Measurements from ENCODE around the gene TEAD4.
"Not testable (repeated sequence)": the region's sequence is repeated elsewhere in the genome, so short reads cannot be mapped to it uniquely, and the experiment has no call there.

TEAD4 gene

DNA sequence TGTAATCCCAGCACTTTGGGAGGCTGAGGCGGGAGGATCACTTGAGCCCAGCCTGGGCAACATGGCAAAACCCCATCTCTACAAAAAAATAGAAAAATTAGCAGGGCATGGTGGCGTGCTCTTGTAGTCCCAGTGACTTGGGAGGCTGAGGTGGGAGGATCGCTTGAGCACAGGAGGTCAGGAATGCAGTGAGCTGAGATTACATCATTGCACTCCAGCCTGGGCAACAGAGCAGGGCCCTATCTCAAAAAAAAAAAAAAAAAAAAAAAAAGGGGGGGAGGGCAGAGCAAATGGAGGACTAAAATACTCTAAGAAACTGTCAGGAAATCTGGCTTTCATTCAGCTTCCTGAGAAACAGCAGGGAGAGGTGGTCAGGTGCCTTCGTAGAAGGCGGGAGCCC lies 86.3 kb downstream of the TEAD4 start:
- in situ Hi-C loops (cut with MboI; ENCODE audit: low sequenced_read_pairs) = no loop called here

DNA sequence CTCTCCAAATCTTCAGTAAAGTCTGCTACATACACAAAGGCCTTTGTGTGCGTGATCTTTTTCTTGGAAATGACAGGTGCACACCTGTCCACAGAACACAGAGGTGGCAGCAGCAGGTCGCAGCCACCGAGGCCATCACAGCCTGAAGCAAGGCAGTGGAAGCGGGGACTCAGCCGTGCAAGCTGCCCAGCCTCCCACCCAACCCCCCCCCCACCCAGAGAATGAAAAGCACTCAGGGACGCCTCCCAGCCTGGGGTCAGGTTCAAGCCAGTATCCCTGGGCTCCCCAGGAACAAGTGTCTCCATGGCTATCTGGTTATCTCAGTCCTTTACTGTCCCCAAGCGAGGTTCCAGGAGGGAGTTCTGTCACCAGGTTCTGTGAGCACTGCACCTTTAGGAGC lies 86.8 kb downstream of the TEAD4 start:
- in situ Hi-C loops (cut with MboI; ENCODE audit: low sequenced_read_pairs) = no loop called here

DNA sequence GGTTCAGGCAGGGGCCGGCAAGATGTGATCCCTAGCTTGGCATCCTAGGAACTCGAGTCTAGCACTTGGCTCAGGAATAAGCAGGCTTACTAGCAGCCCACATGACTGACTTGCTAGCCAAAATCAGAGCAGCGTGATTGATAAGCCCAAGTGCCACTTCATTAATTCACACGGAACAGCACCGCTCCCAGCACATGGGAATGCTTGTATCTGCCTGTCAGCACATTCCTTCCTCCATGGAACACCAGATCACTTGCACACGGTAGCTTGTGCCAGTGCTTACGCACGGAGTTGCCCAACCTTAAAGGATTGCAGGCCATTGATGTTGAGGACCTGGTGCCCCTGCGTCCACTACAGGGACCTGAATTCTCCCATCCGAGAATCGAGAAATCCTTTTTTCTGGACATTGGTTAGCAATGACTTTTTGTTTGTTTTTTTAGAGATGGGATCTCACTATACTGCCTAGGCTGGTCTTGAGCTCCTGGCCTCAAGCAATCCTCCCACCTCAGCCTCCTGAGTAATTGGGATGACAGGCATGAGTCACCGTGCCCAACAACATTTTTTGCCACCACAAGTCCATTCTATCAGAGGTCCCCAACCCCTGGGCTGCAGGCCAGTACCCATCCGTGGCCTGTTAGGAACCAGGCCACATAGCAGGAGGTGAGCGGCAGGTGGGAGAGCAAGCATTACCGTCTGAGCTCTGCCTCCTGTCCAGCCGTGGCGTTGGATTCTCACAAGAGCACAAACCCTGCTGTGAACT lies 87.4 kb downstream of the TEAD4 start:
- in situ Hi-C loops (cut with MboI; ENCODE audit: low sequenced_read_pairs) = no loop called here

DNA sequence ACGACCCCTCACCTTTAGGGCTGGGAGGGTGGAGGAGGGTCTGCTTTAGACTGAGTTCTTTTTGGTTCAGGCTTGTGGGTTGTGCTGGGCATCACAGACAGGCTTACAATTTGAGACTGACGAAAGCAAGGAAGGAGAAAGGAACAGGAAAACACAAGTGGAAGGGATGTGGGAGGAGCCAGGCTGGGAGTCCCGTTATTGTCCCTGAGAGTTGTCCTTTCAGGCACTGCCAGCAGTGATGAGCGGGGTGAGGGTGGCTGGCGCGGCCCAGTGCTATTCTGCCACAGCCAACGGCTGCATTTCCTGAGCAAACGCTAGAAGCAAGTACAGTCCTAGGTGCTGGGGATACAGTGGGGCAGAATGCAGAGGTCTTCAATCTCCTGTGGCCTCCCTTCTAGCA lies 88.8 kb downstream of the TEAD4 start:
- in situ Hi-C loops (cut with MboI; ENCODE audit: low sequenced_read_pairs) = no loop called here

DNA sequence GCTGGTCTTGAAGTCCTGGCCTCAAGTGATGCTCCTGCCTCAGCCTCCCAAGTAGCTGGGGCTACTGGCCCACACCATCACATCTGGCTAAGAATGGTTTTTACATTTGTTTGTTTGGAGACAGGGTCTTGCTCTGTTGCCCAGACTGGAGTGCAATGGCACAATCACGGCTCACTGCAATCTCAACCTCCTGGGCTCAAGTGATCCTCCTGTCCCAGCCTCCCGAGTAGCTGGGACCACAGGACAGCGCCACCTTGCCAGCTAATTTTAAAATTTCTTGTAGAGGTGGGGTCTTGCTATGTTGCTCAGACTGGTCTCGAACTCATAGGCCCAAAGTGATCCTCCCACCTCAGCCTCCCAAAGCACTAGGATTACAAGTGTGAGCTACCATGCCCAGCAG lies 89.3 kb downstream of the TEAD4 start:
- in situ Hi-C loops (cut with MboI; ENCODE audit: low sequenced_read_pairs) = no loop called here

GRCh38 chr12:3049176-3049575 lies 90.0 kb downstream of the TEAD4 start:
- in situ Hi-C loops (cut with MboI; ENCODE audit: low sequenced_read_pairs) = no loop called here

GRCh38 chr12:3049611-3050249 lies 90.5 kb downstream of the TEAD4 start:
- in situ Hi-C loops (cut with MboI; ENCODE audit: low sequenced_read_pairs) = no loop called here

- in situ Hi-C loops (cut with MboI; ENCODE audit: low sequenced_read_pairs) = no loop called here
Observed at GRCh38 chr12:3054374-3054773, 95.2 kb downstream of the TEAD4 start.

DNA sequence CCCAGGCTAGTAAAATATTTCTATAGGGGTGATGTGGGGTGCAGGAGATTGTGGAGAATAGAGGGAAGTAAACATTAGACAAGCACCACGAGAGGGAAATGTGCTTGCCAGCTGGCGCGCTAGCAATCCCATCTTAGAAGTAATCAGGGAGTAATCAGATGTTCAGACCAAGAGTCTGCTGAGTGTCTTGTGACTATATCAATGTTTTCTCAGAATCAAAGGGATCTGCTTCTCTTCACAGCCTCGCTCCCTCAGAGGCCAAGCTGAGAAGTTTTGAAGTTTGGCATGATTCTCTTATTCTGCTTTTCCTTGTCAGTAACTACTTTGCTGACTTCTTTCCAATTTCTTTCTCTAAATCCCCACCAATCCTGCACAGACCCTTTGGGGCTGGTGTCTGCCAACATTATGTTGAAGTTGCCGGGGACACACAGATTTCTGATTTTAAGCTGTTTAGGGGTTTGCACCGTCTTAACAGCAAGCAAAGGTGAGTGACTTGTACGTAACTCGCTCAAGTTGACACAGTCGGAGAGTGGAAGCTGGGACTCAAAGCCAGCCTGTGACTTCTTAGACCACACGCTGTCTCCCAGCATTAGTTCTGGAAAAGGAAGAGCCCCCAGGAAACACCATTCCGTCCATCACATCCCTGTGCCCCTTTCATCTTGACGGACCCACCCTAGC lies 96.0 kb downstream of the TEAD4 start:
- in situ Hi-C loops (cut with MboI; ENCODE audit: low sequenced_read_pairs) = no loop called here

- in situ Hi-C loops (cut with MboI; ENCODE audit: low sequenced_read_pairs) = no loop called here
Observed at GRCh38 chr12:3055704-3056467, 96.7 kb downstream of the TEAD4 start.

- in situ Hi-C loops (cut with MboI; ENCODE audit: low sequenced_read_pairs) = no loop called here
Observed at GRCh38 chr12:3061059-3061458, 101.9 kb downstream of the TEAD4 start.

- in situ Hi-C loops (cut with MboI; ENCODE audit: low sequenced_read_pairs) = no loop called here
Observed at GRCh38 chr12:3061501-3062215, 102.5 kb downstream of the TEAD4 start.

GRCh38 chr12:3065300-3065699 lies 106.1 kb downstream of the TEAD4 start:
- in situ Hi-C loops (cut with MboI; ENCODE audit: low sequenced_read_pairs) = no loop called here

GRCh38 chr12:3065846-3066245 lies 106.6 kb downstream of the TEAD4 start:
- in situ Hi-C loops (cut with MboI; ENCODE audit: low sequenced_read_pairs) = not testable (repeated sequence)

GRCh38 chr12:3069714-3070113 lies 110.5 kb downstream of the TEAD4 start:
- in situ Hi-C loops (cut with MboI; ENCODE audit: low sequenced_read_pairs) = no loop called here

GRCh38 chr12:3071107-3071506 lies 111.9 kb downstream of the TEAD4 start:
- in situ Hi-C loops (cut with MboI; ENCODE audit: low sequenced_read_pairs) = no loop called here

DNA sequence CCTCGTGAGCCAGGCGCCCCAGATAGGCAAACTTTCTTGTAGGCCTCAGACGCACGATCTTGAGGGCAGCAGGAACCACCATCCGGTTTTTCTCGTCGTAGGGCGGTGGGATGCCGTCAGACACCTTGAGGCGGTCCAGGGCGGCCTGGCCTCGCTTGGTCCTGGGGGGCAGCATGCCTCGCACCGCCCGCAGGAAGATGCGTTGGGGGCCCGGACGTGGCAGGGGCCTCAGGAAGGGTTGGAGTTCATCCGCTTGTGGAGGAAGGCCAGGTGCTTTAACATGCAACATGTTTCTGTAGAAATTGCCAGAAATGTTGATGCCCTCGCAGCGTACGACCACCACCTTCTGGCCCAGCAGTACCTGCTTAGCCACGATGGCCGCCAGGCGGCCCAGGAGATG lies 112.5 kb downstream of the TEAD4 start:
- in situ Hi-C loops (cut with MboI; ENCODE audit: low sequenced_read_pairs) = no loop called here

- in situ Hi-C loops (cut with MboI; ENCODE audit: low sequenced_read_pairs) = no loop called here
Observed at GRCh38 chr12:3073438-3074250, 114.4 kb downstream of the TEAD4 start.

GRCh38 chr12:3075315-3075714 lies 116.1 kb downstream of the TEAD4 start:
- in situ Hi-C loops (cut with MboI; ENCODE audit: low sequenced_read_pairs) = no loop called here

Measured in HL-60/S4 treated with phorbol 12-myristate 13-acetate at 8.2 ng/mL for 4 days and 3 days (cell line).